ENCODE measurements around the gene B3GAT1. TPM values are rescaled to one million over a fixed set of nuclear protein-coding genes. Genes with fewer than 3 reads are reported as not detected.

The B3GAT1 gene
- total RNA-seq, 1 experiment from 2014 or later: 0.10 TPM

GRCh38 chr11:134405841-134406240 is 6.2 kb downstream of the B3GAT1 start:
- ChIA-PET POLR2A (no interaction called here), CTCF (no interaction called here)
- Histone ChIP-seq H3K4me3 (ENCODE audit: low read depth in 2 of 2, low read length in 2 of 2) (no peak overlapping the region), H3K27ac (ENCODE audit: low read length) (no peak overlapping the region), H3K9me3 (ENCODE audit: control insufficient read depth, insufficient read depth, low read depth, low read length) (no peaks in the 10 kb centered on the region), H3K36me3 (ENCODE audit: control insufficient read depth, insufficient read depth, low read length) (no peaks in the 10 kb centered on the region), H3K4me1 (ENCODE audit: control insufficient read depth, insufficient read depth, low read length) (no peaks in the 10 kb centered on the region), H3K27me3 (ENCODE audit: control insufficient read depth, insufficient read depth, low read length) (peaks cover 22% of the 10 kb centered on the region)
- BruUV-seq (replicated peaks): no TSS peak
- TF ChIP-seq TCF7L2 (IDR thresholded peaks at IDR 0.05; ENCODE audit: low read depth, low read length) (no peak), CTCF (IDR thresholded peaks at IDR 0.05) (no peak), REST (IDR thresholded peaks at IDR 0.05; ENCODE audit: insufficient read depth in 1 of 2, low read depth in 2 of 2, low read length in 1 of 2) (no peak), POLR2AphosphoS5 (IDR thresholded peaks at IDR 0.05; ENCODE audit: low read depth, low read length) (no peak), SIN3A (IDR thresholded peaks at IDR 0.05; ENCODE audit: borderline replicate concordance, insufficient read depth, low read depth, low read length) (no peak)
- ATAC-seq: no peak
- no peak for DNase-seq (ENCODE audit: low read depth, low spot score)
- intact Hi-C loops (cut with micrococcal nuclease; ENCODE audit: unreplicated experiment): no loop called here
- in situ Hi-C loops (cut with HindIII; ENCODE audit: low pct_unique_long_range_greater_than_20kb, low sequenced_read_pairs): no loop called here

- DNase-seq (ENCODE audit: low read depth, low spot score) (no peak), ATAC-seq (no peak)
- no peaks in the 10 kb centered on the region for H3K9me3 ChIP-seq (ENCODE audit: control insufficient read depth, insufficient read depth, low read depth, low read length)
- ChIA-PET POLR2A (no interaction called here), CTCF (no interaction called here)
- no peak for TF ChIP-seq CTCF (IDR thresholded peaks at IDR 0.05)
- no peak for TF ChIP-seq POLR2AphosphoS5 (IDR thresholded peaks at IDR 0.05; ENCODE audit: low read depth, low read length)
- TF ChIP-seq TCF7L2 (IDR thresholded peaks at IDR 0.05; ENCODE audit: low read depth, low read length): no peak
- TF ChIP-seq REST (IDR thresholded peaks at IDR 0.05; ENCODE audit: insufficient read depth in 1 of 2, low read depth in 2 of 2, low read length in 1 of 2): no peak
- TF ChIP-seq SIN3A (IDR thresholded peaks at IDR 0.05; ENCODE audit: borderline replicate concordance, insufficient read depth, low read depth, low read length): no peak
- H3K27ac ChIP-seq (ENCODE audit: low read length): no peak overlapping the region
- H3K4me1 ChIP-seq (ENCODE audit: control insufficient read depth, insufficient read depth, low read length): no peaks in the 10 kb centered on the region
- H3K36me3 ChIP-seq (ENCODE audit: control insufficient read depth, insufficient read depth, low read length): no peaks in the 10 kb centered on the region
- intact Hi-C loops (cut with micrococcal nuclease; ENCODE audit: unreplicated experiment) (no loop called here), in situ Hi-C loops (cut with HindIII; ENCODE audit: low pct_unique_long_range_greater_than_20kb, low sequenced_read_pairs) (no loop called here)
- H3K27me3 ChIP-seq (ENCODE audit: control insufficient read depth, insufficient read depth, low read length): peaks cover 18% of the 10 kb centered on the region
- no peak overlapping the region for H3K4me3 ChIP-seq (ENCODE audit: low read depth in 2 of 2, low read length in 2 of 2)
- no TSS peak for BruUV-seq (replicated peaks)
Observed at GRCh38 chr11:134405436-134405835, 6.6 kb downstream of the B3GAT1 start.
